Gastroesophageal sphincter (tissue), 3 donors: Measurements from ENCODE around the gene EMX1.

Experiments
- POLR2A ChIP-seq, 2 donors: fragments of 450-650 bp; IDR thresholded peaks; one replicate each; pipeline ENCODE4 v1.6.1; 2017; ENCODE audit warnings: antibody characterized with exemption in 2 of 2, mild to moderate bottlenecking in 2 of 2, moderate library complexity in 1 of 2
- TF ChIP-seq, protein P1 (sequence below), 4 experiments: fragments of 200-600 bp in 2 of 4; fragments of 450-650 bp in 2 of 4; sonication (generic) in 1 of 4; IDR thresholded peaks; one replicate each; pipeline ENCODE4 v1.5.1; 2017 to 2019; ENCODE audit warnings: antibody characterized with exemption in 4 of 4, mild to moderate bottlenecking in 2 of 4, moderate library complexity in 2 of 4

DNA sequence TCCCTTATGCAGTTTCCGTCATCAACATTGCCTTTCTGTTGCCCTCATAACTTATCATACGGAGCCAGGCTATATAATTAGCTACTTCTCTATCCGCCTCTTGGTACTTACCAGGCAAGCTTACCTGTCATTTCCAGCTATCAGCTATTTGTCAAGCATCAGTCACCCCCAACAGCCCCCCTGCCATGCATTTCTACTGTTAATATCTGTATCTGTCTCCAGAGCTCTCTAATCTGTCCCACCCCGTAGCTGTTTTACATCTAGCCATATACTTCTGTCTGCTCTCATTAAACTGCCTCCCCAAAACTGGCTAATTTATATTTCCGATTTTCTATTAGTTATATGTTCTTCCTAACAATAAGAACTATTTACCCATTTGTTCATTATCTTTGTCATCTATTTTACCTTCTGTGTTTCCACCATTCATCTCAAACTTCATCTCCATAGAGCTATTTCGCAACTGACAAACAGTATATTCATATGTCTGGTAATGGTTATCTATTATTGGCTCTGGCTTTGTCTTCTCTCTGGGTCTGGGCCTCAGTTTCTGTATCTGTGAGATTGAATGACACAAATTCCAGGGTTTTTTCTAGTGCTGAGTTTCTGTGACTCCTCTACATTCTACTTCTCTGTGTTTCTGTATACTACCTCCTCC, 9.6 kb downstream of the EMX1 start:
- TF ChIP-seq, protein P1, sequence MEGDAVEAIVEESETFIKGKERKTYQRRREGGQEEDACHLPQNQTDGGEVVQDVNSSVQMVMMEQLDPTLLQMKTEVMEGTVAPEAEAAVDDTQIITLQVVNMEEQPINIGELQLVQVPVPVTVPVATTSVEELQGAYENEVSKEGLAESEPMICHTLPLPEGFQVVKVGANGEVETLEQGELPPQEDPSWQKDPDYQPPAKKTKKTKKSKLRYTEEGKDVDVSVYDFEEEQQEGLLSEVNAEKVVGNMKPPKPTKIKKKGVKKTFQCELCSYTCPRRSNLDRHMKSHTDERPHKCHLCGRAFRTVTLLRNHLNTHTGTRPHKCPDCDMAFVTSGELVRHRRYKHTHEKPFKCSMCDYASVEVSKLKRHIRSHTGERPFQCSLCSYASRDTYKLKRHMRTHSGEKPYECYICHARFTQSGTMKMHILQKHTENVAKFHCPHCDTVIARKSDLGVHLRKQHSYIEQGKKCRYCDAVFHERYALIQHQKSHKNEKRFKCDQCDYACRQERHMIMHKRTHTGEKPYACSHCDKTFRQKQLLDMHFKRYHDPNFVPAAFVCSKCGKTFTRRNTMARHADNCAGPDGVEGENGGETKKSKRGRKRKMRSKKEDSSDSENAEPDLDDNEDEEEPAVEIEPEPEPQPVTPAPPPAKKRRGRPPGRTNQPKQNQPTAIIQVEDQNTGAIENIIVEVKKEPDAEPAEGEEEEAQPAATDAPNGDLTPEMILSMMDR (IDR thresholded peaks at IDR 0.05): no peak
- TF ChIP-seq POLR2A (IDR thresholded peaks at IDR 0.05): no peak
